AG10803 (cell line): ENCODE measurements around the gene CCNG1.
A peak's percentile ranks its signal among the peaks of the same experiment; 100 is the strongest.

ENCODE experiments used
- DNase-seq: peaks from one replicate; pipeline ENCODE4 v3.0.0; 2010; ENCODE audit warnings: low read depth
- H3K4me3 ChIP-seq: 2 replicates; pipeline ENCODE4 v1.5.1; 2011; ENCODE audit warnings: mild to moderate bottlenecking, low read length, control low read depth
- CTCF ChIP-seq: conservative IDR thresholded peaks from 2 replicates; pipeline ENCODE4 v1.5.1; 2011; ENCODE audit warnings: mild to moderate bottlenecking, low read length, control low read depth, inconsistent platforms

Gene CCNG1

GRCh38 chr5:163432544-163432943, 4.9 kb upstream of the CCNG1 start:
- DNase-seq: no peak
- no peak overlapping the region for H3K4me3 ChIP-seq
- TF ChIP-seq CTCF: no peak

GRCh38 chr5:163433271-163433670, 4.1 kb upstream of the CCNG1 start:
- no peak overlapping the region for H3K4me3 ChIP-seq
- no peak for TF ChIP-seq CTCF

GRCh38 chr5:163434401-163434866, 3.0 kb upstream of the CCNG1 start:
- no peak for TF ChIP-seq CTCF
- DNase-seq: no peak

More at GRCh38 chr5:163433271-163433670, 4.1 kb upstream of the CCNG1 start:
- no peak for DNase-seq

GRCh38 chr5:163436515-163436914, 880 bp upstream of the CCNG1 start:
- DNase-seq: no peak
- H3K4me3 ChIP-seq: no peak overlapping the region
- no peak for TF ChIP-seq CTCF

More at GRCh38 chr5:163434401-163434866, 3.0 kb upstream of the CCNG1 start:
- H3K4me3 ChIP-seq: no peak overlapping the region

- no peak for DNase-seq
- no peak for TF ChIP-seq CTCF
- H3K4me3 ChIP-seq: peak overlapping the region; percentile 50
Observed at GRCh38 chr5:163437011-163437308, 435 bp upstream of the CCNG1 start.

GRCh38 chr5:163439092-163439425, 1.7 kb downstream of the CCNG1 start:
- DNase-seq: peak; percentile 40
- peak overlapping the region; percentile 41 for H3K4me3 ChIP-seq
- no peak for TF ChIP-seq CTCF

- DNase-seq: no peak
- H3K4me3 ChIP-seq: no peak overlapping the region
- no peak for TF ChIP-seq CTCF
Observed at GRCh38 chr5:163440954-163441353, 3.6 kb downstream of the CCNG1 start.
